ENCODE data around the gene CENATAC.
A peak's percentile ranks its signal among the peaks of the same experiment; 100 is the strongest.
"Not testable (repeated sequence)": the region's sequence is repeated elsewhere in the genome, so short reads cannot be mapped to it uniquely, and the experiment has no call there.

The CENATAC gene

DNA sequence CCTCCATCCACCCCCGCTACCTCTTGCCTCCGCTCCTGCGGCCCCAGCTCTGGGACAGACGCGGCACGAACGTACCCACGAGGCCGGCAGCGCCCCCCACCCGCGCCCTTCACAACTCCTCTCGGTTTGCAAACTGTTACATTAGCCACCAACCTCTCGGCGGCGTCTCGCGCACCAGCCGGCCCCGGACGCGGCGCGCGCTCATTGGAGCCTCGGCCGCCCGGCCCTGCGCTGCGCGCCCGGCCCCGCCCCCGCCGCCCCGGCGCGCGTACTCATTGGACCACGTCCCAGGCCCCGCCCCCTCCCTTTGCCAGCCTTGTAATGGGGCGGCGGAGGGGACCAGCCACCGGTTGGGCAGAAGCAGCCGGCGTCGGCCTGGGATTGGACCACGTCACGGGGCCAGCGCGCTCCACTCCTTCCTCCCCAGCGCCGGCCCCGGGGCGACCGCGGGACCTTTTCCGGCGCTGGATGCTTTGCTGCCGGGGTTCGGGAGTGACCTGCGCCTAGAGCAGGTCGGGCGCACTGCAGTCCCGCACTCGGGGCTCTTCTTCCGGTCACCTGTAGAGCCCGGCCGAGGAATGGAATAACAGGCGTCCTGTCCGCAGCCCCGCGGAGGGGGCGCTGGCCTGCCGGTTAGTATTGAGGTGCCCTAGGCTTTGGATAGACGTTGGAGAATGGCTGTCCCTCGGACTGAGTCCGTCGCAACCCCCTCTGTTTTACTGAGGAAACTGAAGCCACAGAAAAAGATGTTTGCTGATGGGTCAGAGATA lies 59.2 kb downstream of the CENATAC start, which contains the start of gene HYOU1:
Gene HYOU1, minus strand, starts transcription at position 206 of the 770 bp plus-strand sequence. CDS start 1,045 bp downstream, outside the sequence.
- peak; percentile 80 for DNase-seq

DNA sequence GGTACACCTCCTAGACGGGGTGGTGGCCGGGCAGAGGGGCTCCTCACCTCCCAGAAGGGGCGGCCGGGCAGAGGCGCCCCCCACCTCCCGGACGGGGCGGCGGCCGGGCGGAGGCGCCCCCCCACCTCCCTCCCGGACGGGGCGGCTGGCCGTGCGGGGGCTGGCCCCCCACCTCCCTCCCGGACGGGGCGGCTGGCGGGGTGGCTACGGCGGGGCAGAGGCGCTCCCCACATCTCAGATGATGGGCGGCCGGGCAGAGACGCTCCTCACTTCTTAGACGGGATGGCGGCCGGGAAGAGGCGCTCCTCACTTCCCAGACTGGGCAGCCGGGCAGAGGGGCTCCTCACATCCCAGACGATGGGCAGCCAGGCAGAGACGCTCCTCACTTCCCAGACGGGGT lies 61.2 kb downstream of the CENATAC start:
- DNase-seq, result not testable (repeated sequence)

DNA sequence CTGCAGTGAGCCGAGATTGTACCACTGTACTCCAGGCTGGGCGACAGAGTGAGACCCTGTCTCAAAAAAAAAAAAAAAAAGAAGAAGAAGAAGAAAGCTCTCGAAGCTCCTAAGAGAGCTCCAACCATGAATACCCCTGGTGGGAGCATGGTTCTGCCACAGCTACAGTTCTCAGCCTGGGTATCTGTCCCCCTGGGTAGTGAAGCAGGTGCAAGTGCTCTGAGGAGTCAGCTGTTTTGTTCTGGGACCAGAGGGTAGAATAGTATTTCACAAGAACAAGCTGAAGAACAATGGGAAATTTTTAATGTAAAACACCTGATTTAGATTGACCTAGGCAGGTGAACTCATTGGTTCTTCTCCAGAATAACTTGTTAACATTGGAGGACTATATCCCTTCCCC lies 63.3 kb downstream of the CENATAC start:
- no peak for DNase-seq

DNA sequence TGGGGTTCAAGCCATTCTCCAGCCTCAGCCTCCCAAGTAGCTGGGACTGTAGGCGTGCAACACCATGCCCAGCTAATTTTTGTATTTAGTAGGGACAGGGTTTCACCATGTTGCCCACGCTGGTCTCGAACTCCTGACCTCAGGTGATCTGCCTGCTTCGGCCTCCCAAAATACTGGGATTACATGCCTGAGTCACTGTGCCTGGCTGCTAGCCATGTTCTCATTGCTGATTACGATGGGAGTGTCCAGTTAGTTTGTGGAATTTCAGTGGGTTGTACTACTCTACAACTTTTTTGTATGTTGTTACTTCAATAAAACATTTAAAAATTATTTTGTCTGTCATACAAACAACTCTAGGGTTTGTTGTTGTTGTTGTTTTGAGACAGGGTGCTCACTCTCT lies 64.8 kb downstream of the CENATAC start:
- no peak for DNase-seq

DNA sequence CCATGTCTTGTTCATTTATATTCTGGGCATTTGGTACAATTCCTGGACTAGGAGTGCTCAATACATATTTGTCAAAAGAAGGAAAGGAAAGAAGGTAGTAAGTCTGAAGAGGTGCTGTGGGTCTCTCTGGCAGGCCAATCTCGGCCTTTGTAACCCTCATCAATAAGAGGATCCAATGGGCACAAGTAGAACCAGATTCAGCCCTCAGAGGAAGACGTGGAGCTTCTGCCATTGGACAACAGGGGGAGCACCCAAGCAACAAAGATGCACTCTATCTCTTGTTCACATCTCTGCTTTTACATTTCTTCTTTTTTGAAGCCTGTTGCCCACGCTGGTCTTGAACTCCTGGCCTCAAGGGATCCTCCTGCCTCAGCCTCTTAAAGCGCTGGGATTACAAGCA lies 67.4 kb downstream of the CENATAC start:
- no peak for DNase-seq
